HG02840 (cell line): ENCODE data around the gene AMPH.

ENCODE experiments used
- ATAC-seq: cut with Tn5 transposase; IDR thresholded peaks from one replicate; pipeline ENCODE4 v1.9.1; 2021; ENCODE audit warnings: mild to moderate bottlenecking, moderate library complexity, moderate number of reproducible peaks; ENCODE audit not compliant: unreplicated experiment, low FRiP score

Gene AMPH

DNA sequence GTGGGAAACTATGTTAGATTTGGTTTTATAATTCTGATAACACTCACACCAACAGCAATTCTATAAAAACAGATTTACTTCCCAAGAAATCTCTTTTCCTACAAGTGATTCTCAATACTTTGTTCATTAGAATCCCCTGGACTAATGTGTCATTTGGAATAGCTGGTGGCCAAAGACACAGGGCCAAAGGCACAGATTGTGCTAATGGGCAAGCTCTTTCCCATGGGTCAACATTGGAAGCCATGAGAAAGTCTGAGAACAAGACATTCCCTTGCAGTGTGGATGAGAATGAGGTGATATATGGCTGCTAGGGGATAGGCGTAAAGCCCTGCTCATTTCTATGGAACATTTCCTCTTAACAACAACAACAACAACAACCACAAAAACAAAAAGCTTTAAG is 153.8 kb downstream of the AMPH start:
- no peak for ATAC-seq

DNA sequence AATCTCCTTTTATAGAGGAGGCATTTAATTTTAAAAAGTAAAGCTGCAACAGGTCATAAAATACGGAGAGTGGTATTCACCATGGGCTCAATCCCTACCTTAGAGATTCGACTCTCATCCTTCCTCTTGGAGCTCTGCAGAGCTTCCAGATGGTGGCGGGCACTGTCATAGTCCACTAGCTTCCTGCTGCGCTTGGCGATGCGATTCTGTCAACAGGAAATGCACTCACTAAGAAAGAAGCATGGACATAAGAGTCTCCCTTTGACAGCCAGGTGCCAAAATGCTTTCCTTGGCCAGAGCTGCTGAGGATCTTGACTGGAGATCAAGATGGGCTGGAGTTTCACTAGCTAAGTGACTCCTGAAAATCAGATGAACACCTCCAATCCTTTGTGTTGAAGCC is 154.4 kb downstream of the AMPH start:
- ATAC-seq, result no peak

GRCh38 chr7:38465956-38466355 is 165.2 kb downstream of the AMPH start:
- ATAC-seq, result no peak

DNA sequence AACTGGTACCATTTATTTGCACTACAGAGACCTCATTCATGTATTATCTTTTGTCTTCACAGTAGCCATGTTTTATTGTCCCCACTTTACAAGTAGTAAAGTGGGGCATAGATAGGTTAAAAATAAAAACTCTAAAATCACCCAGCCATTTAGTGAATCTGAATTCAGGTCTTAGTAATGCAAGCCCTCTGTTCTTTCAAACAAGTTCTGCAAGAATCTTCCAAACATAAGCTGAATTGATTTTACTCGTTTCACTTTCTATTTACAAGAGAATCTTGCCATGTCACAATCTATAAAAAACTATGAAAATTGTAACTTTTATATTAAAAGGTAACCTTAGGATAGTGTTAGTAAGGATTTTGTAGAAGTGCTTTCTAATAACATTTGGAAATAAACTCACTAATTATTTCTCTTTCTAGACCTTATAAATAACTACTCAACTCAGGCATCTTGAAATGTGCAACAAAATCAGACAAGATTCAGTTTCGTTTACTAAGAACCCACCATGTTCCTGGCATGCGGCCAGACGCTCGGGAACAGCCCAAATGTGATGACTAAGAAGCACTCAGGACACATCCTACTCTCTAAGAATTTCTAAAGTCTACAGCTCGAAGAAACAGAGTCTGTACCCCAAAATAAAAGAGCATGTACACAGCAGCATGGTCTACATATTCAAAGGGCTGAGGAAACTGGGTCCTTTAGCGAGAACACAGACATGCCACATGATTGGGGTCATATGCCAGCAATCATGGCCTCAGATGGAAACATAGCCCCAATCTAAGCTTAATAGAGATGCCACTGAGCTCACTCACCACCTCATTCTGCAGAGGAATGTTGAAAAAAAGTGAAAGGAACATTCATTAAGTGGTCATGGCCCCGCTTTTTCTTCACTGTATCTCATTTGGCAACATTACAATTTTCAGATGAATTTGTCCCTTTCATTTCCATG is 167.6 kb downstream of the AMPH start:
- peak; percentile 89 for ATAC-seq

DNA sequence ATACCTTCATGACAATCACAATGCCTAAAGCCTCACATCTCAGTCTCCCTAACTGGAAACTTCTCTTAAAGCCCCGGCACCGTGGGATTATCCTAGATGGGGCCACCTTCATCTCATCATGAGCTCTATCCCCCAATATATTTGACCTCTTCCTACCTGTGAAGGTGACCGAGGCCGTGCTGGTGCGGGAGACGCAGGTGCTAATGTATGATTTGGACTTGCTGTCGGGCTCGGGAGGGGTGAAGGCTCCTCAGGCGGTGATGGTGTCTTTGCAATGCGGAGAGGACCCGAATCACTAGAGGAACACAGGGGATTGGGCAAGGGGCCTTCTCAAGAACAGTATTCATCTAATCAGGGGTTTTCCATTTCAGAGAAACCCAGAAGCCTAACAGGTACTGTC is 168.4 kb downstream of the AMPH start:
- no peak for ATAC-seq

DNA sequence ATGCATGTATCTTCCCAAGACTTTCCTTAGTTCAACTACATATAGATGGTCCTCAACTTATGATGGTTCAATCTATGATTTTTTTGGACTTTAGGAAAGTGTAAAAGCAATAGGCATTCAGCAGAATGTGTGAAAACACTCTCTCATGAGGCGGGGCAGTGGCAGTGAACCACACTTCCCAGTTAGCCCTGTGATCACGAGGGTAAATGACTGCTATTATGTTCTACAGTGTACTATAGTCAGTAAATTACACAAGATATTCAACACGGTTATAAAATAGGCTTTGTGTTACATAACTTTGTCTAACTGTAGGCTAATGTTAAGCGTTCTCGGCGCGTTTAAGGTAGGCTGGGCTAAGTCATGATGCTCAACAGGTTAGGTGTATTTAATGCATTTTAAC is 169.3 kb downstream of the AMPH start:
- ATAC-seq, result no peak

- no peak for ATAC-seq
These were observed 177.3 kb downstream of the AMPH start for GRCh38 chr7:38453826-38454225.

- ATAC-seq, result no peak
These were observed 178.0 kb downstream of the AMPH start for GRCh38 chr7:38453168-38453567.

DNA sequence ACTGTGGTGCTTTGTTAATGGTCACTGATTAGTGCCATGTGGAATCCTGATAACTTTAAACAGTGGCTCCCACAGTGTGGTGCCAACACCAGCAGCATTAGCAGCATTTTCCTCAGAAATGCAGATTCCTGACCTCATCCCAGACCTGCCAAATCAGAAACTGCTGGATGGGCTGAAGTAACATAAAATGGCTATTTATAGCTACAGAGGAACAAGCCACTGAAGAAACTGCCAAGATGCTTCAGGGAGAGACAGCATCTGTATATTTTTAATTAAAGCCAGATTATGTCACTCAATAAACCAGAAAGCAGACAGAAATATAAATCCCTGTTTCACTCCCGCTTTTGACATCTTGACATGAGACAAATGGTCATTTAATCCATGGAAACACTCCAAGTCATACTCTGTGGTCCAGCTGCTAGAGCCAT is 178.5 kb downstream of the AMPH start:
- ATAC-seq, result no peak

GRCh38 chr7:38451840-38452239 is 179.3 kb downstream of the AMPH start:
- ATAC-seq, result no peak

DNA sequence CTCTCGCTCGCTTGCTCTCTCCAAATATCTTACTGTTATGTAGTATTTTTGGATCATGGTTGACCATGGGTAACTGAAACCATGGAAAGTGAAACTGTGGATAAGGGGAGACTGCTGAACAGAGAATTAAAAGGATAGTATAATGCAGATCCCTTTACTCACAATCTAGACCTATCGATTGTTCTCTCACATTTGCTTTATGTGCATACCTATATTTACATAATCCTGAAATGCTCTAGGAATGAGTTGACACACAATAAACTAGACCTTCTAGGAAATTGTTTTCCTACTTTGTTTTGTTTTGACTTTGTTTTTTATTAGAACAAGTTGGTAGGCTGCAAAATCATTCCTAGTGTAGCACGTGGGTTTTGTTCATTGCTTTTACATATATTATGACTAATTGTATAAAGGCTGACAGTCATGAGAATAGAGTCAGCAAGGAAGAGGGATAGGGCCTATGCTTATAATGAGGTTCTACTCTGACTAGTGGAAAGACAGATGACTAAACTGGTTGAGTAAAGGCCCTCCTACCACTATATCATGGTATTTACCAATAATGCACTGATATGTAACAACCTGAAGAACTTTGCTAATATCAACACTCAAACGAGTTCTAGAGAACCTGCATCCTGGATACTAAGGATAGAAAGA is 182.5 kb downstream of the AMPH start:
- no peak for ATAC-seq

DNA sequence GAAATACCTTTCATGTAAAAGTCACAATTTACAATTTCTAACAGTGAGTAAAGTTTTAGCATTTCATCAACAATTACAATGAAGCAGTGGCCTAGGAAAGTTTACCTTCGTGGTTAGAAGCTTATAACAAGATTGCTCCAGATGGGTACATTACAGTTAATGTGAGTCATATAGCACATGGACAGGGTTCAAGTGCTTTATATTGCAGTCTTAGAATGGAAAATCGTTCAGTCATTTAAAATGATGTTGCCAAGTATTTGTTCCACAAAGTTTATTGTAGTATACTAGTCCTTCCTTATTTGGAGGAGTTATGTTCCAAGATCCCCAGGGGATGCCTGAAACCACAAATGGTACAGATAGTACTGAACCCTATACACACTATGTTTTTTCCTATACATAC is 183.1 kb downstream of the AMPH start:
- no peak for ATAC-seq

DNA sequence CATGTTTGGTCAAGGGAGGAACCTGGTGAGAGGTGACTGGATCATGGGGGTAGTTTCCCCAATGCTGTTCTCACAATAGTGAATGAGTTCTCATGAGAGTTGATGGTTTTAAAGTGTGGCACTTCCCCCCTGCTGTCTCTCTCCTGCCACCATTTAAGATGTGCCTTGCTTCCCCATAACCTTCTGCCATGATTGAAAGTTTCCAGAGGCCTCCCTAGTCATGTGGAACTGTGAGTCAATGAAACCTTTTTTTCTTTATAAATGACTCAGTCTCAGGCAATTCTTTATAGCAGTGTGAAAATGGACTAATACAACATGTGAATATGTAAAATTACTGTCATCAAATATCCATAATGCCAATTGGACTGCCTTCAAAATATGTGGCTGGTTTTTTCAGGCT is 192.2 kb downstream of the AMPH start:
- no peak for ATAC-seq

- no peak for ATAC-seq
These were observed 198.5 kb downstream of the AMPH start for GRCh38 chr7:38432671-38433070.

DNA sequence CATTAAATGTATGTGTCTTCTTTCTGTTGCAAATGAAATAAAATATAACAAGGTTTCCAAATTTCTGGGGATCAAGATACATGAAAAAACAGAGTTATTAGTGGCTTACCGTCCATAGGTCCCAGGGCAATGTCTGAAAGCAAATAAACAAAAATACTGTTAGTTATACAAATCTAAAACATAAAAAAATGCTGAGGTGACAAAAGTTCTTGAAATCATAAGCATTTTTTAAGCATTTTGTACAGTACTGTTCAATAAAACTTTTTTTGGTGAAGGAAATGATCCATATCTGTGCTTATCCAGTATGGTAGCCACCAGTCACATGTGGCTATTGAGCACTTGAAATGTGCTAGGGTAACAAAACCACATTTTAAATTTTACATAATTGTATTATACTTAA is 199.1 kb downstream of the AMPH start:
- no peak for ATAC-seq

DNA sequence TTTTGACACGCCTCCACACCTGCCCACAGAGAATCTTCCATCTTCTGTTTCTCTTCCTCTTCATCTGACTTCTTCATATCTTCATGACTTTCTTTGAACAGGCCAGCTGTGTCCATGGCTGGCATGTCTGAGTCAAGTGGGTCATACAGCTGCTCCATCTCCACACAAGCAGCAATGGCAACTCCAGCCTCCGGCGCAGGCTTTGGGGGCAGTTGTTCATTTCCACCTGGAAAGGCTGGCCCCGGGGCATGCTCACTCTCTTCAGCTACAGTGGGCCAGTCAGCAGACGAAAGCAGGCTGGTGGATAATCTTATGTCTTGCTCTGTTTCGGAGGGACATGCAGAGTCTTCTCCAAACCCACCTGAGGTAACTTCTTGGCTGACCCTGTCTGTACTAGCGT is 202.1 kb downstream of the AMPH start:
- no peak for ATAC-seq

DNA sequence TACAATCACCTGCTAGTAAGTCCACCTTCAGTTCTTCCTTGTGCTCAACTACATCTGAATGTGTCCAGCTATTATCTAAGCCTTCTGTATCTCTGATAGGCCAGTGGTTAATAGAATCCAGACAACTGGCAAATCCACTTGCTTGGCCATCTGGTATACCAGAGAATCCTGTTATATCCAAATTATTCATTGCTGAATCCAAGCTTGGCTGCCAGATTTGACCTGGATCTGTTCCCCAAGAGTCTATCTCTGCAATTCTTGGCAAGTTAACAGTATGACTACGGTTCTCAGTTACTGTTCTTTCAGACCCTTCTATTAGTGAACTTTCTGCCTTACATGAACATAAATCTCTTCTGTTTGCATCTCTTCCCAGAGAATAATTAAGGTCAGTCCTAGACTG is 203.1 kb downstream of the AMPH start:
- ATAC-seq, result no peak

GRCh38 chr7:38427279-38427955 is 203.8 kb downstream of the AMPH start:
- ATAC-seq, result no peak

DNA sequence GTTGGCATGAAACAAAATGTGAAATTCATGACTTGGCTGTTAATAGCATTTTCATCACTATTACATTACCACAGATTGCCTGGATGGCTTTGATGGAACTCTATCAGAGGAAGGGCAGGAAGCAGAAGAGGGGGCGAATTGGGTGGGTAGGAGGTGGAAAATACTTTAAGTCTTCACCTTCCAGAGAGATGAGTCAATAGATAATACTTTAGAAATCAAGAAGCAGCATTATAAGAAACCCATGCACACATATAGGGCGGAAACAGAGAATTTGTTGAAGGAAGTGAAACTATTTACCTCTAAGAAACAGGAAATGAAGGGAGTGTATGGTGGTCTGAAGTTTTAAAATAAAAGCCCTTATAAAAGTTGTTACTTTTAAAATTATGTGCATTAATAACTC is 205.7 kb downstream of the AMPH start:
- no peak for ATAC-seq

- ATAC-seq, result no peak
These were observed 206.3 kb downstream of the AMPH start for GRCh38 chr7:38424750-38425463.

DNA sequence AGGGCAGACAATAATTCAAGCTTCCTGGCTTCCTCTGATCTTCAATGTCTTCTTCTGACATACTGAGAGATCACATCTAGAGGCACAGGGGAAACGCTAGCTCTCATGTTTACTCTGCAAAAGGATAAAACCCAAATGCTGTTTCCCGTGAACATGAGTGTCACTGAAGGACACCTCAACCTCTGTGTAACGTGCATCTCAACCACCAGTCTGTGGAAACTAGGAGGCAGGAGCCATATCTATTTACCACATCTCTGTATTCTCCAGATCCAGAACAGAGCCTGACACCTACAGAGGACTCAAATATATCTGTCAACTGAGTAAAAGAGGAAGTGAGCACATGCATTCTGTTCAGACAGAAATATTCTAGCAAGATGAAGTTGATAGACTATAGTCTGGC is 217.4 kb downstream of the AMPH start:
- no peak for ATAC-seq
